Measurements from ENCODE around the gene SUSD2.
A peak's percentile ranks its signal among the peaks of the same experiment; 100 is the strongest.
"Not testable (repeated sequence)": the region's sequence is repeated elsewhere in the genome, so short reads cannot be mapped to it uniquely, and the experiment has no call there.

The SUSD2 gene

GRCh38 chr22:24206460-24207263, 25.4 kb downstream of the SUSD2 start:
- H3K27ac ChIP-seq (ENCODE audit: insufficient read depth in 1 of 2, low read depth in 1 of 2, low read length in 2 of 2, poor library complexity in 1 of 2, severe bottlenecking in 2 of 2); H3K27me3 ChIP-seq (replicated peaks in 2 of 5; ENCODE audit: control insufficient read depth in 4 of 5, insufficient read depth in 5 of 5, low read length in 4 of 5); H3K9me3 ChIP-seq (ENCODE audit: control extremely low read depth in 1 of 5, control insufficient read depth in 4 of 5, insufficient read depth in 2 of 5, low read depth in 1 of 5, low read length in 4 of 5); H3K36me3 ChIP-seq (ENCODE audit: control insufficient read depth in 4 of 4, insufficient read depth in 4 of 4, low read length in 3 of 4): not testable (repeated sequence)
- H3K4me1 ChIP-seq (ENCODE audit: control extremely low read depth in 1 of 4, control insufficient read depth in 4 of 4, insufficient read depth in 4 of 4, low read length in 3 of 4), result peaks cover 16 to 42% (median 29%) of the 10 kb centered on the region in 4 experiments
- DNase-seq, result peak in 2 of 3 donors; percentile 64 to 79
- H3K4me3 ChIP-seq (ENCODE audit: control insufficient read depth in 1 of 7, extremely low read depth in 1 of 7, insufficient read depth in 4 of 7, low read depth in 2 of 7, low read length in 6 of 7), result peak overlapping the region in 1 of 7 experiments; percentile 13
- POLR2A ChIA-PET, result interaction anchor here (0.6 kb wide), 1 partner anchor 12 kb away, joined by 4 read pairs; no protein-coding TSS in a partner anchor
- CTCF ChIA-PET, result interaction anchor here (0.7 to 1.3 kb wide), 5 partner anchors 8 to 36 kb away, joined by 3 to 4 read pairs (median 4); no protein-coding TSS in a partner anchor
- 64% methylated on average over 2 of the region's 15 CpGs for WGBS (ENCODE audit: insufficient coverage)

- Histone ChIP-seq H3K4me1 (ENCODE audit: control extremely low read depth in 1 of 4, control insufficient read depth in 4 of 4, insufficient read depth in 4 of 4, low read length in 3 of 4) (peaks cover 16 to 42% (median 29%) of the 10 kb centered on the region in 4 experiments), H3K4me3 (ENCODE audit: control insufficient read depth in 1 of 7, extremely low read depth in 1 of 7, insufficient read depth in 4 of 7, low read depth in 2 of 7, low read length in 6 of 7) (peak overlapping the region in 3 of 7 experiments; percentile 35 to 54 (median 37)), H3K36me3 (ENCODE audit: control insufficient read depth in 4 of 4, insufficient read depth in 4 of 4, low read length in 3 of 4) (no peaks in the 10 kb centered on the region), H3K9me3 (ENCODE audit: control extremely low read depth in 1 of 5, control insufficient read depth in 4 of 5, insufficient read depth in 2 of 5, low read depth in 1 of 5, low read length in 4 of 5) (peaks cover 0 to 8% (median 0%) of the 10 kb centered on the region in 5 experiments), H3K27ac (ENCODE audit: insufficient read depth in 1 of 2, low read depth in 1 of 2, low read length in 2 of 2, poor library complexity in 1 of 2, severe bottlenecking in 2 of 2) (peak overlapping the region in 1 of 2 experiments; percentile 77), H3K27me3 (replicated peaks in 2 of 5; ENCODE audit: control insufficient read depth in 4 of 5, insufficient read depth in 5 of 5, low read length in 4 of 5) (no peaks in the 10 kb centered on the region)
- ChIA-PET POLR2A (interaction anchor here (0.6 kb wide), 1 partner anchor 11 kb away, joined by 4 read pairs; no protein-coding TSS in a partner anchor), CTCF (interaction anchor here (0.5 to 1.3 kb wide), 6 partner anchors 9 to 69 kb away, joined by 3 to 4 read pairs (median 3); no protein-coding TSS in a partner anchor)
- peak in 1 of 3 donors; percentile 31 for DNase-seq
- WGBS (ENCODE audit: insufficient coverage), result 81% methylated on average over 7 of the region's 8 CpGs
Observed at GRCh38 chr22:24207264-24208011, 26.2 kb downstream of the SUSD2 start.

- Histone ChIP-seq H3K4me3 (ENCODE audit: control insufficient read depth in 1 of 7, extremely low read depth in 1 of 7, insufficient read depth in 4 of 7, low read depth in 2 of 7, low read length in 6 of 7) (peak overlapping the region in 4 of 7 experiments; percentile 4 to 54 (median 36)), H3K4me1 (ENCODE audit: control extremely low read depth in 1 of 4, control insufficient read depth in 4 of 4, insufficient read depth in 4 of 4, low read length in 3 of 4) (peaks cover 16 to 42% (median 29%) of the 10 kb centered on the region in 4 experiments), H3K9me3 (ENCODE audit: control extremely low read depth in 1 of 5, control insufficient read depth in 4 of 5, insufficient read depth in 2 of 5, low read depth in 1 of 5, low read length in 4 of 5) (peaks cover 0 to 8% (median 0%) of the 10 kb centered on the region in 5 experiments), H3K27me3 (replicated peaks in 2 of 5; ENCODE audit: control insufficient read depth in 4 of 5, insufficient read depth in 5 of 5, low read length in 4 of 5) (no peaks in the 10 kb centered on the region), H3K36me3 (ENCODE audit: control insufficient read depth in 4 of 4, insufficient read depth in 4 of 4, low read length in 3 of 4) (no peaks in the 10 kb centered on the region), H3K27ac (ENCODE audit: insufficient read depth in 1 of 2, low read depth in 1 of 2, low read length in 2 of 2, poor library complexity in 1 of 2, severe bottlenecking in 2 of 2) (peak overlapping the region in 1 of 2 experiments; percentile 77)
- DNase-seq, result peak; percentile 27 to 63 (median 52)
- no CpG with 5 or more reads among the region's 2 CpGs for WGBS (ENCODE audit: insufficient coverage)
- ChIA-PET POLR2A (no interaction called here), CTCF (interaction anchor here (0.5 to 1.4 kb wide), 5 partner anchors 12 to 1051 kb away, joined by 3 to 6 read pairs (median 3); no protein-coding TSS in a partner anchor)
Observed at GRCh38 chr22:24208012-24208749, 26.9 kb downstream of the SUSD2 start.

GRCh38 chr22:24209016-24209415, 27.7 kb downstream of the SUSD2 start:
- WGBS (ENCODE audit: insufficient coverage), result 100% methylated on average over 2 of the region's 3 CpGs
- Histone ChIP-seq H3K9me3 (ENCODE audit: control extremely low read depth in 1 of 5, control insufficient read depth in 4 of 5, insufficient read depth in 2 of 5, low read depth in 1 of 5, low read length in 4 of 5) (peaks cover 0 to 8% (median 0%) of the 10 kb centered on the region in 5 experiments), H3K4me3 (ENCODE audit: control insufficient read depth in 1 of 7, extremely low read depth in 1 of 7, insufficient read depth in 4 of 7, low read depth in 2 of 7, low read length in 6 of 7) (no peak overlapping the region), H3K4me1 (ENCODE audit: control extremely low read depth in 1 of 4, control insufficient read depth in 4 of 4, insufficient read depth in 4 of 4, low read length in 3 of 4) (peaks cover 16 to 42% (median 29%) of the 10 kb centered on the region in 4 experiments), H3K36me3 (ENCODE audit: control insufficient read depth in 4 of 4, insufficient read depth in 4 of 4, low read length in 3 of 4) (no peaks in the 10 kb centered on the region), H3K27me3 (replicated peaks in 2 of 5; ENCODE audit: control insufficient read depth in 4 of 5, insufficient read depth in 5 of 5, low read length in 4 of 5) (no peaks in the 10 kb centered on the region), H3K27ac (ENCODE audit: insufficient read depth in 1 of 2, low read depth in 1 of 2, low read length in 2 of 2, poor library complexity in 1 of 2, severe bottlenecking in 2 of 2) (no peak overlapping the region)
- ChIA-PET CTCF (interaction anchor here (0.9 to 1.4 kb wide), 3 partner anchors 22 to 1052 kb away, joined by 3 to 6 read pairs (median 3); no protein-coding TSS in a partner anchor), POLR2A (no interaction called here)
- no peak for DNase-seq

GRCh38 chr22:24209687-24210086, 28.4 kb downstream of the SUSD2 start:
- 92% methylated on average over 2 of the region's 4 CpGs for WGBS (ENCODE audit: insufficient coverage)
- no peak for DNase-seq
- ChIA-PET POLR2A (no interaction called here), CTCF (interaction anchor here (1.0 to 1.4 kb wide), 3 partner anchors 20 to 35 kb away, joined by 3 to 6 read pairs (median 3); no protein-coding TSS in a partner anchor)
- Histone ChIP-seq H3K27ac (ENCODE audit: insufficient read depth in 1 of 2, low read depth in 1 of 2, low read length in 2 of 2, poor library complexity in 1 of 2, severe bottlenecking in 2 of 2) (no peak overlapping the region), H3K9me3 (ENCODE audit: control extremely low read depth in 1 of 5, control insufficient read depth in 4 of 5, insufficient read depth in 2 of 5, low read depth in 1 of 5, low read length in 4 of 5) (peaks cover 0 to 4% (median 0%) of the 10 kb centered on the region in 5 experiments), H3K36me3 (ENCODE audit: control insufficient read depth in 4 of 4, insufficient read depth in 4 of 4, low read length in 3 of 4) (no peaks in the 10 kb centered on the region), H3K4me3 (ENCODE audit: control insufficient read depth in 1 of 7, extremely low read depth in 1 of 7, insufficient read depth in 4 of 7, low read depth in 2 of 7, low read length in 6 of 7) (no peak overlapping the region), H3K4me1 (ENCODE audit: control extremely low read depth in 1 of 4, control insufficient read depth in 4 of 4, insufficient read depth in 4 of 4, low read length in 3 of 4) (peaks cover 16 to 47% (median 29%) of the 10 kb centered on the region in 4 experiments), H3K27me3 (replicated peaks in 2 of 5; ENCODE audit: control insufficient read depth in 4 of 5, insufficient read depth in 5 of 5, low read length in 4 of 5) (no peaks in the 10 kb centered on the region)

GRCh38 chr22:24210409-24210808, 29.1 kb downstream of the SUSD2 start:
- H3K27ac ChIP-seq (ENCODE audit: insufficient read depth in 1 of 2, low read depth in 1 of 2, low read length in 2 of 2, poor library complexity in 1 of 2, severe bottlenecking in 2 of 2); POLR2A ChIA-PET; H3K9me3 ChIP-seq (ENCODE audit: control extremely low read depth in 1 of 5, control insufficient read depth in 4 of 5, insufficient read depth in 2 of 5, low read depth in 1 of 5, low read length in 4 of 5); H3K4me3 ChIP-seq (ENCODE audit: control insufficient read depth in 1 of 7, extremely low read depth in 1 of 7, insufficient read depth in 4 of 7, low read depth in 2 of 7, low read length in 6 of 7); H3K27me3 ChIP-seq (replicated peaks in 2 of 5; ENCODE audit: control insufficient read depth in 4 of 5, insufficient read depth in 5 of 5, low read length in 4 of 5); H3K36me3 ChIP-seq (ENCODE audit: control insufficient read depth in 4 of 4, insufficient read depth in 4 of 4, low read length in 3 of 4); DNase-seq: not testable (repeated sequence)
- 94% methylated on average over 7 of the region's 11 CpGs for WGBS (ENCODE audit: insufficient coverage)
- CTCF ChIA-PET, result interaction anchor here (1.2 kb wide), 1 partner anchor 20 kb away, joined by 3 read pairs; no protein-coding TSS in a partner anchor
- peaks cover 16 to 50% (median 30%) of the 10 kb centered on the region in 4 experiments for H3K4me1 ChIP-seq (ENCODE audit: control extremely low read depth in 1 of 4, control insufficient read depth in 4 of 4, insufficient read depth in 4 of 4, low read length in 3 of 4)

All from common myeloid progenitor, CD34-positive (primary cell).